Fibroblast of lung (primary cell): ENCODE measurements around the gene TXNL4B. TPM values are rescaled to one million over a fixed set of nuclear protein-coding genes. Genes with fewer than 3 reads are reported as not detected.

Experiments used
- DNase-seq, 2 donors: peaks; one replicate each; pipeline versions ENCODE4 v3.0.0 to v3.0.0-alpha.2; 2010; ENCODE audit warnings: low read depth in 2 of 2
- H2AFZ ChIP-seq: 2 replicates; pipeline ENCODE4 v1.5.1; 2012; ENCODE audit warnings: low read length, control low read depth, inconsistent platforms
- H3K27ac ChIP-seq: 2 replicates; pipeline ENCODE4 v1.5.1; 2011; ENCODE audit warnings: low read length, control low read depth; ENCODE audit not compliant: insufficient read depth
- H3K27me3 ChIP-seq: 2 replicates; pipeline ENCODE4 v1.5.1; 2011; ENCODE audit warnings: mild to moderate bottlenecking, low read length; ENCODE audit not compliant: control insufficient read depth, insufficient read depth
- H3K36me3 ChIP-seq: 2 replicates; pipeline ENCODE4 v1.5.1; 2011; ENCODE audit warnings: low read length; ENCODE audit not compliant: control insufficient read depth, insufficient read depth
- H3K4me1 ChIP-seq: 2 replicates; pipeline ENCODE4 v1.5.1; 2011; ENCODE audit warnings: low read length; ENCODE audit not compliant: control insufficient read depth, insufficient read depth; ENCODE audit errors: extremely low read depth
- H3K4me2 ChIP-seq: 2 replicates; pipeline ENCODE4 v1.5.1; 2011; ENCODE audit warnings: low read length, control low read depth; ENCODE audit not compliant: insufficient read depth; ENCODE audit errors: extremely low read depth
- H3K4me3 ChIP-seq, 4 experiments: fragments of 200-600 bp in 1 of 4; sonication (generic) in 1 of 4; replicated peaks in 1 of 4; 2 replicates each; pipeline ENCODE4 v1.5.1; 2011 to 2016; ENCODE audit warnings: low read length in 4 of 4, low read depth in 3 of 4, mild to moderate bottlenecking in 3 of 4, control low read depth in 2 of 4, inconsistent platforms in 1 of 4, mixed read lengths in 1 of 4; ENCODE audit not compliant: insufficient read depth in 1 of 4; ENCODE audit errors: control extremely low read depth in 1 of 4
- H3K79me2 ChIP-seq: 2 replicates; pipeline ENCODE4 v1.5.1; 2012; ENCODE audit warnings: mild to moderate bottlenecking, low read length, inconsistent platforms; ENCODE audit not compliant: control insufficient read depth, insufficient read depth
- H3K9ac ChIP-seq: 2 replicates; pipeline ENCODE4 v1.5.1; 2011; ENCODE audit warnings: mild to moderate bottlenecking, low read length, control low read depth; ENCODE audit not compliant: insufficient read depth
- H3K9me3 ChIP-seq: 2 replicates; pipeline ENCODE4 v1.5.1; 2012; ENCODE audit warnings: low read depth, low read length; ENCODE audit not compliant: control insufficient read depth, insufficient read depth
- H4K20me1 ChIP-seq: 2 replicates; pipeline ENCODE4 v1.5.1; 2011; ENCODE audit warnings: low read length; ENCODE audit not compliant: control insufficient read depth, insufficient read depth; ENCODE audit errors: extremely low read depth
- CTCF ChIP-seq, 2 donors: IDR thresholded peaks in 1 of 2; conservative IDR thresholded peaks in 1 of 2; 1 replicate in 1 of 2; 2 replicates in 1 of 2; pipeline ENCODE4 v1.5.1; 2011 to 2012; ENCODE audit warnings: low read length in 2 of 2, control low read depth in 1 of 2, inconsistent platforms in 1 of 2, low read depth in 1 of 2, mild to moderate bottlenecking in 1 of 2
- EZH2 ChIP-seq: IDR thresholded peaks from 2 replicates; pipeline ENCODE4 v1.5.1; 2012; ENCODE audit warnings: low read length, control low read depth, mild to moderate bottlenecking; ENCODE audit errors: missing control alignments
- polyA plus RNA-seq, 2 donors: library from polyadenylated mRNA; depleted of rRNA in 1 of 2; stranded (reverse) in 1 of 2; unstranded in 1 of 2; fragments of >200 nt; gene quantifications; 2 replicates each; pipeline ENCODE4 v1.2.1, GENCODE V29; 2011 to 2012; ENCODE audit warnings: missing spikeins in 1 of 2
- total RNA-seq: library from RNA; depleted of rRNA; stranded (reverse); fragments of >200 nt; gene quantifications from 2 replicates; pipeline ENCODE4 v1.2.1, GENCODE V29; 2014

The TXNL4B gene
- total and polyA plus RNA-seq, 2 donors (not counting 1 experiment from before 2014, with no cell fraction given): 8.3 to 14.5 TPM

DNA sequence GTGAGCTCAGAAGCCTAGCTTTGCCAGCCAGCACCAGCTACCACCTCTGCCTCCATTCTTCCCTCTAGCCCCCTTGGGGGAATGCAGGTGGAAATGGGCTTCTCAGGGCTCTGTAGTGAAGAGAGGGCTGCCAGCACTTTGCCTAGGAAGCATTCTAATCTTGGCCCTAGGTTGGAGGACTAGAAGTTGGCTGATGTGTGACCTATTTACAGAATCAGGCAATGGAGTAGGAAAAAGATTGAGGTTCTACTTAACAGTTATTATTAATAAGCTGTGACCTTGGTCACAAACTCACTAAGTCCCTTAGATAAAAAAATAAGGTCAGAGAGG lies 20.2 kb upstream of the TXNL4B start:
- no peak for DNase-seq
- Histone ChIP-seq H3K9me3 (no peaks in the 10 kb centered on the region), H3K4me1 (no peaks in the 10 kb centered on the region), H2AFZ (no peak overlapping the region), H3K4me3 (no peak overlapping the region), H3K9ac (no peak overlapping the region), H3K27ac (no peak overlapping the region), H3K27me3 (no peaks in the 10 kb centered on the region), H3K36me3 (peaks cover 19% of the 10 kb centered on the region), H3K79me2 (no peaks in the 10 kb centered on the region), H4K20me1 (no peaks in the 10 kb centered on the region), H3K4me2 (no peak overlapping the region)
- no peak for TF ChIP-seq CTCF (conservative IDR thresholded peaks at IDR 0.05 in 1 of 2, IDR thresholded peaks at IDR 0.05 in 1 of 2; ENCODE audit: low read depth in 1 of 2, low read length in 2 of 2)
- no peak for TF ChIP-seq EZH2

- Histone ChIP-seq H3K36me3 (peaks cover 24% of the 10 kb centered on the region), H3K4me3 (no peak overlapping the region), H3K79me2 (no peaks in the 10 kb centered on the region), H3K4me2 (no peak overlapping the region), H3K4me1 (no peaks in the 10 kb centered on the region), H3K27ac (no peak overlapping the region), H3K9me3 (no peaks in the 10 kb centered on the region), H2AFZ (no peak overlapping the region), H3K27me3 (no peaks in the 10 kb centered on the region), H4K20me1 (no peaks in the 10 kb centered on the region), H3K9ac (no peak overlapping the region)
- TF ChIP-seq CTCF (conservative IDR thresholded peaks at IDR 0.05 in 1 of 2, IDR thresholded peaks at IDR 0.05 in 1 of 2; ENCODE audit: low read depth in 1 of 2, low read length in 2 of 2) (no peak), EZH2 (no peak)
- DNase-seq: no peak
Measured at GRCh38 chr16:72112906-72113615, 19.6 kb upstream of the TXNL4B start.

DNA sequence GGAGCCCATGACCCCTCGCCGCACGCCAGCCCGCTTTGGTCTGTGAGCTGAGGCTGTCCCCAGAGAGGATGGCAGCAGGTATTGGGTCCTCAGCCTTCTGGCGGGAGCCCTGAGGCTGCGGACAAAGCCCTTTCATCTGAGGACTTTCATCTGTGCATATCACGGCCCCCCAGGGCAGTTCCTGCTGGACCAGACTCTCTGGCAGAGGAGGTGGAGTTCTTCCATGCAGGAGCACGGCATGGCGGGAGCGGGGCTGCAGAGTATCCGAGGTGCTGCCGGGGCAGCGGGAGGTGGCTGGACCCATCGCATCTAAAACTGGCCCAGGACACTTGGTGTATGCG lies 19.0 kb upstream of the TXNL4B start:
- no peak overlapping the region for H3K9ac ChIP-seq
- H3K4me3 ChIP-seq: no peak overlapping the region
- H3K4me1 ChIP-seq: no peaks in the 10 kb centered on the region
- TF ChIP-seq CTCF (conservative IDR thresholded peaks at IDR 0.05 in 1 of 2, IDR thresholded peaks at IDR 0.05 in 1 of 2; ENCODE audit: low read depth in 1 of 2, low read length in 2 of 2) (no peak), EZH2 (no peak)
- no peak overlapping the region for H2AFZ ChIP-seq
- no peak overlapping the region for H3K4me2 ChIP-seq
- H4K20me1 ChIP-seq: no peaks in the 10 kb centered on the region
- no peaks in the 10 kb centered on the region for H3K79me2 ChIP-seq
- H3K36me3 ChIP-seq: peaks cover 24% of the 10 kb centered on the region
- no peaks in the 10 kb centered on the region for H3K9me3 ChIP-seq
- no peak overlapping the region for H3K27ac ChIP-seq
- H3K27me3 ChIP-seq: no peaks in the 10 kb centered on the region
- DNase-seq: no peak
